A549 (cell line): ENCODE results near the gene SPSB1. TPM values are rescaled to one million over a fixed set of nuclear protein-coding genes. Genes with fewer than 3 reads are reported as not detected.
"Not testable (repeated sequence)": the region's sequence is repeated elsewhere in the genome, so short reads cannot be mapped to it uniquely, and the experiment has no call there.

Experiments
- ATAC-seq, 2 experiments: fragments of 200-7000 bp in 1 of 2; fragments of >200 bp in 1 of 2; cut with Nextera tagmentation in 1 of 2; cut with Tn5 transposase in 1 of 2; 3 replicates each; pipeline versions ENCODE4 v1.8.0 to v1.9.1; 2018 to 2020; ENCODE audit warnings: mild to moderate bottlenecking in 1 of 2, moderate library complexity in 1 of 2
- CTCF ChIA-PET: fragments of 300-600 bp; sonication (Branson Sonifier 250); formaldehyde crosslinking; extraction: SDS; loops from one replicate; lab custom pipeline; 2021; ENCODE audit warnings: antibody characterized with exemption, inconsistent platforms; lab: Yijun Ruan, JAX
- POLR2A ChIA-PET: fragments of 350-600 bp; formaldehyde crosslinking; extraction: SDS; loops from one replicate; lab custom pipeline; 2021; ENCODE audit warnings: antibody characterized with exemption, inconsistent platforms; lab: Yijun Ruan, JAX
- DNase-seq, 2 experiments: peaks; one replicate each; pipeline versions ENCODE4 v3.0.0 to v3.0.0-alpha.2; 2011 to 2016; ENCODE audit warnings: low read depth in 1 of 2, low spot score in 1 of 2
- FAIRE-seq: peaks from 2 replicates; lab custom pipeline; 2011; peaks lifted over from hg19 to GRCh38; lab: Jason Lieb, UNC
- H3K27ac ChIP-seq, 2 experiments: fragments of >200 bp; sonication (Bioruptor Twin); formaldehyde crosslinking; 3 replicates each; pipeline ENCODE4 v1.5.1; 2016 to 2017
- H3K4me1 ChIP-seq: fragments of >200 bp; sonication (Bioruptor Twin); formaldehyde crosslinking; 3 replicates; pipeline ENCODE4 v1.6.1; 2016
- H3K4me2 ChIP-seq: fragments of >200 bp; sonication (Bioruptor Twin); formaldehyde crosslinking; 3 replicates; pipeline ENCODE4 v1.6.1; 2016
- H3K4me3 ChIP-seq: fragments of >200 bp; sonication (Bioruptor Twin); formaldehyde crosslinking; 3 replicates; pipeline ENCODE4 v1.5.1; 2016
- H3K9me3 ChIP-seq: fragments of >200 bp; sonication (Bioruptor Twin); formaldehyde crosslinking; 3 replicates; pipeline ENCODE4 v1.6.1; 2016
- CBX8 ChIP-seq: fragments of 200-600 bp; sonication (generic); IDR thresholded peaks from 2 replicates; pipeline ENCODE4 v1.6.1; 2016
- EP300 ChIP-seq, 2 experiments: fragments of >200 bp; sonication (Bioruptor Twin); formaldehyde crosslinking; IDR thresholded peaks; 2 replicates in 1 of 2; 3 replicates in 1 of 2; pipeline ENCODE4 v1.6.1; 2016 to 2017
- FOSB ChIP-seq: fragments of 250-450 bp; sonication (Bioruptor Pico); IDR thresholded peaks from 2 replicates; pipeline ENCODE4 v1.5.0; 2020; ENCODE audit warnings: mild to moderate bottlenecking, moderate library complexity
- FOSL2 ChIP-seq, 2 experiments: fragments of 450-650 bp in 1 of 2; fragments of >200 bp in 1 of 2; sonication (Bioruptor Twin) in 1 of 2; formaldehyde crosslinking; IDR thresholded peaks; 2 replicates each; pipeline versions ENCODE4 v1.5.0 to v1.6.1; 2016 to 2020; ENCODE audit warnings: mild to moderate bottlenecking in 1 of 2, moderate library complexity in 1 of 2
- FOXS1 ChIP-seq: fragments of 250-450 bp; sonication (Bioruptor Pico); IDR thresholded peaks from 2 replicates; pipeline ENCODE4 v1.5.0; 2020; ENCODE audit warnings: mild to moderate bottlenecking, moderate library complexity
- HEYL ChIP-seq: fragments of 250-450 bp; sonication (Bioruptor Pico); IDR thresholded peaks from 2 replicates; pipeline ENCODE4 v1.8.0; 2021; ENCODE audit warnings: mild to moderate bottlenecking, moderate library complexity
- HOXA7 ChIP-seq: fragments of 250-450 bp; sonication (Bioruptor Pico); IDR thresholded peaks from 2 replicates; pipeline ENCODE4 v1.5.0; 2020; ENCODE audit warnings: mild to moderate bottlenecking, moderate library complexity
- HOXB13 ChIP-seq: fragments of 250-450 bp; sonication (Bioruptor Pico); IDR thresholded peaks from 2 replicates; pipeline ENCODE4 v1.5.0; 2020; ENCODE audit warnings: low read depth, mild to moderate bottlenecking, moderate library complexity
- JUN ChIP-seq, 2 experiments: fragments of >200 bp; sonication (Bioruptor Twin); formaldehyde crosslinking; IDR thresholded peaks; 2 replicates in 1 of 2; 3 replicates in 1 of 2; pipeline ENCODE4 v1.6.1; 2016 to 2017
- KDM1A ChIP-seq: fragments of 200-600 bp; sonication (generic); IDR thresholded peaks from 2 replicates; pipeline ENCODE4 v1.6.1; 2016; ENCODE audit warnings: low read depth, mild to moderate bottlenecking
- KDM5A ChIP-seq: fragments of 200-600 bp; sonication (generic); IDR thresholded peaks from 2 replicates; pipeline ENCODE4 v1.6.1; 2016; ENCODE audit warnings: antibody characterized with exemption, mild to moderate bottlenecking
- MAFK ChIP-seq: fragments of 450-650 bp; IDR thresholded peaks from 2 replicates; pipeline ENCODE4 v1.6.1; 2014; ENCODE audit not compliant: partially characterized antibody
- NFE2L2 ChIP-seq: fragments of 150-350 bp; conservative IDR thresholded peaks from 2 replicates; pipeline ENCODE4 v1.6.1; 2014; ENCODE audit warnings: low read length
- NPAS2 ChIP-seq: fragments of 250-450 bp; sonication (Bioruptor Pico); IDR thresholded peaks from 2 replicates; pipeline ENCODE4 v1.8.0; 2022; ENCODE audit warnings: mild to moderate bottlenecking, moderate library complexity, borderline replicate concordance
- PHF8 ChIP-seq: fragments of 200-600 bp; sonication (generic); IDR thresholded peaks from 2 replicates; pipeline ENCODE4 v1.6.1; 2016; ENCODE audit warnings: low read depth, mild to moderate bottlenecking, antibody characterized with exemption, moderate library complexity, borderline replicate concordance
- POLR2A ChIP-seq: IDR thresholded peaks from 2 replicates; pipeline ENCODE4 v1.6.1; 2012; ENCODE audit warnings: mild to moderate bottlenecking, low read length
- RCOR1 ChIP-seq: fragments of 150-350 bp; IDR thresholded peaks from 2 replicates; pipeline ENCODE4 v1.6.1; 2014; ENCODE audit warnings: antibody characterized with exemption, low read length, low read depth
- RNF2 ChIP-seq: fragments of 200-600 bp; sonication (generic); IDR thresholded peaks from 2 replicates; pipeline ENCODE4 v1.6.1; 2016; ENCODE audit warnings: low read depth, mild to moderate bottlenecking, antibody characterized with exemption, moderate library complexity, borderline replicate concordance
- TP53 ChIP-seq: fragments of 250-450 bp; sonication (Bioruptor Pico); IDR thresholded peaks from 2 replicates; pipeline ENCODE4 v1.5.0; 2021; ENCODE audit warnings: mild to moderate bottlenecking, moderate library complexity
- ZNF302 ChIP-seq: fragments of 250-450 bp; sonication (Bioruptor Pico); IDR thresholded peaks from 2 replicates; pipeline ENCODE4 v1.9.0; 2021; ENCODE audit warnings: inconsistent platforms, mild to moderate bottlenecking, moderate library complexity
- ZSCAN20 ChIP-seq: fragments of 250-450 bp; sonication (Bioruptor Pico); IDR thresholded peaks from 2 replicates; pipeline ENCODE4 v1.8.0; 2022; ENCODE audit warnings: mild to moderate bottlenecking, moderate library complexity
- WGBS: methylation state at CpG from one replicate; pipeline ENCODE4 v1.1.6; 2017; ENCODE audit errors: missing lambda C conversion rate; 5-methylcytosine and 5-hydroxymethylcytosine counted together
- polyA plus RNA-seq, 4 experiments: library from polyadenylated mRNA; depleted of rRNA in 3 of 4; stranded (reverse); fragments of >200 nt; fragmentation: RNase III in 1 of 4; extraction: RNeasy Plus Mini Kit Qiagen cat#74134 plus additional on column Dnase treatment in 1 of 4; gene quantifications; 2 replicates in 3 of 4; 3 replicates in 1 of 4; pipeline ENCODE4 v1.2.3, GENCODE V29; 2011 to 2017
- TF ChIP-seq, protein P1 (sequence below): IDR thresholded peaks from 2 replicates; pipeline ENCODE4 v1.6.1; 2012; ENCODE audit warnings: low read depth, borderline replicate concordance
- TF ChIP-seq, protein P2 (sequence below): fragments of 200-600 bp; sonication (generic); IDR thresholded peaks from 2 replicates; pipeline ENCODE4 v1.6.1; 2016; ENCODE audit warnings: antibody characterized with exemption, mild to moderate bottlenecking, moderate library complexity
- TF ChIP-seq, protein P3 (sequence below): fragments of 250-450 bp; sonication (Bioruptor Pico); IDR thresholded peaks from 2 replicates; pipeline ENCODE4 v1.5.0; 2020; ENCODE audit warnings: low read depth, mild to moderate bottlenecking, moderate library complexity

The SPSB1 gene
- polyA plus RNA-seq, 2 of the 4 experiments (the other 2 are of a cell fraction), result 22.3 to 23.7 TPM

DNA sequence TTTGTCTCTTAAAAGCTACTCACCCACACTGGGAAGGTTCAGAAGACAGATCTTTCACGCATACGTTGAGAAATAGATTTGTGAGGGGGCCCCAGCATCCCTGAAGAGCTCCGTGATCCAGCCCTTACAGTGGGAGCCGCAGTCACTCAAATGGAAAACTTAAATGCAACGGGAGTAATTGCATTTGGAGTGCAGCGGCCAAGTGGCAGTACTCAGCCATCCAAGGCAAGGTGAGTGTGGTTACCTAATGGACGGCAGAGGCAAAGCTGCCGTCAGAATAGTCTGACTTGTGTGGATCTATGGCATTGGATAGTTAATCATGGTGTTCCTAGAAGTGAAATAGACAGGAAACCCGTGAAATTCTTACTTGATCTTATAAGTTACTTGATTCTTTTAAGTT, 5.1 kb downstream of the SPSB1 start:
- Histone ChIP-seq H3K4me3 (no peak overlapping the region), H3K4me2 (0 out of 3 replicates have a peak overlapping the region, but pooled peaks have one; percentile 7), H3K4me1 (peaks cover 81% of the 10 kb centered on the region), H3K27ac (peak overlapping the region in 1 of 2 experiments; percentile 99; a peak in 3 of 6 replicates), H3K9me3 (no peaks in the 10 kb centered on the region)
- no peak for TF ChIP-seq JUN (IDR thresholded peaks at IDR 0.05)
- TF ChIP-seq, protein P1, sequence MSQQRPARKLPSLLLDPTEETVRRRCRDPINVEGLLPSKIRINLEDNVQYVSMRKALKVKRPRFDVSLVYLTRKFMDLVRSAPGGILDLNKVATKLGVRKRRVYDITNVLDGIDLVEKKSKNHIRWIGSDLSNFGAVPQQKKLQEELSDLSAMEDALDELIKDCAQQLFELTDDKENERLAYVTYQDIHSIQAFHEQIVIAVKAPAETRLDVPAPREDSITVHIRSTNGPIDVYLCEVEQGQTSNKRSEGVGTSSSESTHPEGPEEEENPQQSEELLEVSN, result no peak
- TF ChIP-seq, protein P2, sequence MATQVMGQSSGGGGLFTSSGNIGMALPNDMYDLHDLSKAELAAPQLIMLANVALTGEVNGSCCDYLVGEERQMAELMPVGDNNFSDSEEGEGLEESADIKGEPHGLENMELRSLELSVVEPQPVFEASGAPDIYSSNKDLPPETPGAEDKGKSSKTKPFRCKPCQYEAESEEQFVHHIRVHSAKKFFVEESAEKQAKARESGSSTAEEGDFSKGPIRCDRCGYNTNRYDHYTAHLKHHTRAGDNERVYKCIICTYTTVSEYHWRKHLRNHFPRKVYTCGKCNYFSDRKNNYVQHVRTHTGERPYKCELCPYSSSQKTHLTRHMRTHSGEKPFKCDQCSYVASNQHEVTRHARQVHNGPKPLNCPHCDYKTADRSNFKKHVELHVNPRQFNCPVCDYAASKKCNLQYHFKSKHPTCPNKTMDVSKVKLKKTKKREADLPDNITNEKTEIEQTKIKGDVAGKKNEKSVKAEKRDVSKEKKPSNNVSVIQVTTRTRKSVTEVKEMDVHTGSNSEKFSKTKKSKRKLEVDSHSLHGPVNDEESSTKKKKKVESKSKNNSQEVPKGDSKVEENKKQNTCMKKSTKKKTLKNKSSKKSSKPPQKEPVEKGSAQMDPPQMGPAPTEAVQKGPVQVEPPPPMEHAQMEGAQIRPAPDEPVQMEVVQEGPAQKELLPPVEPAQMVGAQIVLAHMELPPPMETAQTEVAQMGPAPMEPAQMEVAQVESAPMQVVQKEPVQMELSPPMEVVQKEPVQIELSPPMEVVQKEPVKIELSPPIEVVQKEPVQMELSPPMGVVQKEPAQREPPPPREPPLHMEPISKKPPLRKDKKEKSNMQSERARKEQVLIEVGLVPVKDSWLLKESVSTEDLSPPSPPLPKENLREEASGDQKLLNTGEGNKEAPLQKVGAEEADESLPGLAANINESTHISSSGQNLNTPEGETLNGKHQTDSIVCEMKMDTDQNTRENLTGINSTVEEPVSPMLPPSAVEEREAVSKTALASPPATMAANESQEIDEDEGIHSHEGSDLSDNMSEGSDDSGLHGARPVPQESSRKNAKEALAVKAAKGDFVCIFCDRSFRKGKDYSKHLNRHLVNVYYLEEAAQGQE, result no peak
- no peak for TF ChIP-seq POLR2A
- WGBS, result 56% methylated on average over 6 of the region's 9 CpGs
- ChIA-PET CTCF (interaction anchor here (1.1 kb wide), 1 partner anchor 27 kb away, joined by 3 read pairs; no protein-coding TSS in a partner anchor), POLR2A (no interaction called here)
- ATAC-seq (no peak), FAIRE-seq (no peak), DNase-seq (no peak)

DNA sequence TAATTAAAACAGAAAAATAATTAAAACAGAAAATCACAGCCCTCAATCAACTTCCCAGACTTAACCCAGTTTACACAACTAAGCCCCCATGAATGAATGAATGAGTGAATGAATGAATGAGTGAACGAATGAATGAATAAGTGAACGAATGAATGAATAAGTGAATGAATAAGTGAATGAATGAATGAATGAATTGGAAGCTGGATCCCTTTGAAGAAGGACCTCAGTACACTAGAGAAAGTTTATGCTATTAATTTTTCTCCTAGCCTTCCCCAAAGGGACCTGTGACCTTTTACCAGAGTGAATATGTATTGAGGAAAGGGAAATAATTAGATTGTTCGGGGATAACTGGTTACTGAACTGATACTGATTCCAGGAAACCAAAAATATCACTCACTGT, 5.6 kb downstream of the SPSB1 start:
- Histone ChIP-seq H3K27ac (peak overlapping the region; percentile 31 to 98; a peak in 4 of 6 replicates), H3K4me1 (peaks cover 84% of the 10 kb centered on the region), H3K4me3 (no peak overlapping the region), H3K9me3 (no peaks in the 10 kb centered on the region), H3K4me2 (no peak overlapping the region)
- TF ChIP-seq HEYL (no peak), KDM5A (no peak), RNF2 (no peak), KDM1A (no peak), RCOR1 (no peak), PHF8 (no peak), CBX8 (no peak), TP53 (CRISPR knock-in tag) (no peak)
- TF ChIP-seq, protein P1, result no peak
- WGBS, result 0% methylated on average over 3 of the region's 3 CpGs
- ATAC-seq (no peak), DNase-seq (no peak), FAIRE-seq (no peak)
- POLR2A ChIA-PET, result no interaction called here
- CTCF ChIA-PET, result interaction anchor here (1.1 kb wide), 1 partner anchor 27 kb away, joined by 3 read pairs; no protein-coding TSS in a partner anchor

DNA sequence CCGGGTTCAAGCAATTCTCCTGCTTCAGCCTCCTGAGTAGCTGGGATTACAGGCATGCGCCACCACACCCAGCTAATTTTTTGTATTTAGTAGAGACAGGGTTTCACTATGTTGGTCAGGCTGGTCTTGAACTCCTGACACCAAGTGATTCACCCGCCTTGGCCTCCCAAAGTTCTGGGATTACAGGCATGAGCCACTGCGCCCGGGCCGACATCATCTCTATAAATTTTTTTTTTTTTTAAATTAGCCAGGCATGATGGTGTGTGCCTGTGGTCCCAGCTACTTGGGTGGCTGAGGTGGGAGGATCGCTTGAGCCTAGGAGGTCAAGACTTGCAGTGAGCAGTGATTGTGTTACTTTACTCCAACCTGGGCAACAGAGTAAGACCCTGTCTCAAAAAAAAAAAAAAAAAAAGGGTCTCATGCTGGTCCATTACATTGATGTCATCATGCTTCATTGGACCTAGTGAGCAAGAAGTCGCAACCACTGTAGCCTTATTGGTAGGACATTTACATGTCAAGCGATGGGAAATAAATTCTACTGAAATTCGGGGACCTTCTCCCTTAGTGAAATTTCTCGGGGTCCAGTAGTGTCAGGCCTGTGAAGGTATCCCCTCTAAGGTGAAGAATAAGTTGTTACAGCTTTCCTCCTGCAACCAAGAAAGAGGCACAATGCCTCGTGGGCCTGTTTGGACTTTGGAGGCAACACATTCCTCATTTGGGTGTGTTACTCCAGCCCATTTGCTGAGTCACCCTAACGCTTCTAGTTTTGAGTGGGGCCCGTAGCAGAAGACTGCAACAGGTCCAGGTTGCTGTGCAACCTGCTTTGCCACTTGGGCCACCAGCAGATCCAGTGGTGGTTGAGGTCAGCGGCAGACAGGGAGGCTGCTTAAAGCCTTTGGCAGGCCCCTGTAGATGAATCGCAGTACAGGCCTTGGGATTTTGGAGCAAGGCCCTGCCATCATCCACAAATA, 7.2 kb downstream of the SPSB1 start:
- peak; percentile 40 to 75; a peak in 3 of 6 replicates for ATAC-seq
- 32% methylated on average over 12 of the region's 16 CpGs for WGBS
- FAIRE-seq, H3K9me3 ChIP-seq, H3K4me3 ChIP-seq, POLR2A ChIA-PET: not testable (repeated sequence)
- CTCF ChIA-PET, result interaction anchor here (0.8 to 1.2 kb wide), 2 partner anchors 100 to 191 kb away, joined by 3 to 4 read pairs; no protein-coding TSS in a partner anchor
- H3K4me1 ChIP-seq, result peaks cover 95% of the 10 kb centered on the region
- H3K27ac ChIP-seq, result peak overlapping the region; percentile 94 to 98
- H3K4me2 ChIP-seq, result peak overlapping the region; percentile 83
- peak in 1 of 2 experiments; percentile 91 for DNase-seq
- TF ChIP-seq HOXA7 (CRISPR knock-in tag) (0 out of 2 replicates have a peak, but pooled peaks have one; percentile 59), ZSCAN20 (CRISPR knock-in tag) (peak; percentile 84), FOXS1 (CRISPR knock-in tag) (peak; percentile 53; the same call in 1 of the 2 replicates), FOSL2 (IDR thresholded peaks at IDR 0.05) (0 out of 2 replicates have a peak, but pooled peaks have one; percentile 13), FOSL2 (CRISPR knock-in tag; IDR thresholded peaks at IDR 0.05) (peak; percentile 79), NFE2L2 (peak; percentile 96), TP53 (CRISPR knock-in tag) (0 out of 2 replicates have a peak, but pooled peaks have one; percentile 66), ZNF302 (CRISPR knock-in tag) (peak; percentile 89), MAFK (peak; percentile 99), NPAS2 (CRISPR knock-in tag) (peak; percentile 33; the same call in 1 of the 2 replicates), FOSB (CRISPR knock-in tag) (peak; percentile 70; the same call in 1 of the 2 replicates), HEYL (peak; percentile 69; the same call in 1 of the 2 replicates), HOXB13 (CRISPR knock-in tag) (peak; percentile 86), EP300 (IDR thresholded peaks at IDR 0.05) (0 out of 5 replicates have a peak, but pooled peaks of 1 of the 2 experiments have one; percentile 29)
- TF ChIP-seq, protein P1, result peak; percentile 77
- TF ChIP-seq, protein P3, sequence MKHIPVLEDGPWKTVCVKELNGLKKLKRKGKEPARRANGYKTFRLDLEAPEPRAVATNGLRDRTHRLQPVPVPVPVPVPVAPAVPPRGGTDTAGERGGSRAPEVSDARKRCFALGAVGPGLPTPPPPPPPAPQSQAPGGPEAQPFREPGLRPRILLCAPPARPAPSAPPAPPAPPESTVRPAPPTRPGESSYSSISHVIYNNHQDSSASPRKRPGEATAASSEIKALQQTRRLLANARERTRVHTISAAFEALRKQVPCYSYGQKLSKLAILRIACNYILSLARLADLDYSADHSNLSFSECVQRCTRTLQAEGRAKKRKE (CRISPR knock-in tag), result peak; percentile 59; the same call in 1 of the 2 replicates
